ENCODE results near the gene TFF3. TPM values are rescaled to one million over a fixed set of nuclear protein-coding genes. Genes with fewer than 3 reads are reported as not detected.

Gene TFF3
- total RNA-seq, 1 donor from 2014 or later: 257 TPM

GRCh38 chr21:42287193-42288083 is 27.8 kb downstream of the TFF3 start:
- no peak for DNase-seq

- no peak for DNase-seq
Observed at GRCh38 chr21:42286416-42286815, 28.8 kb downstream of the TFF3 start.

DNA sequence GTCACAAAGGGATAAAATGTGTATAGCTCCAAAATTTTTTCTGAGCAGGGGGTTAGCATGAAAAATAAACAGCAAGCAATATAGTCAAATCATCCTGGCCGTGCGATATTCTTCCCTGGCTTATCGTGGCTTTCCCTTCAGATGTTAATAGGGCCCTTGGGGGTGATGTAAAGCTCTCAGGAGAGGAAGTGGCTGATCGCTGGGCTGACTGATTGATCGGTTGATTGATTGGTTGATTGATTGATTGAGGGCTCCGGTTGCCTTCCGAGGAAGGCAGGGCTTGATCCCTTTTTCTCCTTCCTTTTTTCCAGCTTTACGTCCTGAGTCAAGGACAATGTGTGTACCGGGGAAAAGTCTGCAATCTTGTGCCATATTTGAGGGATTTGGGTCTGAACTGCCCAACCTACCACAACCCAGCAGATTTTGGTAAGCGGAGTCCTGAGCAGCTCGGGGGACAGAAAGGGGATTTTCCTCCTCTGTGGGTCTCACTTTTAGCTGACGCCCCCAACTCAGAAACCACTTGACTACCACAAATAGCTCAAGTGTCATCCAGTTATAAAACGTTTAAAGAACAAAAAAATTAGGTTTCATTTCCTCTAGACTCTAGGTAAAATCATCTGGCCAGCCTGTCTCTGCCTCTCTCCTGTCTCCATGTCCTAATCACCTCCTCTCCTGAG is 29.5 kb downstream of the TFF3 start:
- no peak for DNase-seq

- DNase-seq: no peak
Observed at GRCh38 chr21:42282715-42283114, 32.5 kb downstream of the TFF3 start.

- no peak for DNase-seq
Observed at GRCh38 chr21:42282021-42282420, 33.2 kb downstream of the TFF3 start.

DNA sequence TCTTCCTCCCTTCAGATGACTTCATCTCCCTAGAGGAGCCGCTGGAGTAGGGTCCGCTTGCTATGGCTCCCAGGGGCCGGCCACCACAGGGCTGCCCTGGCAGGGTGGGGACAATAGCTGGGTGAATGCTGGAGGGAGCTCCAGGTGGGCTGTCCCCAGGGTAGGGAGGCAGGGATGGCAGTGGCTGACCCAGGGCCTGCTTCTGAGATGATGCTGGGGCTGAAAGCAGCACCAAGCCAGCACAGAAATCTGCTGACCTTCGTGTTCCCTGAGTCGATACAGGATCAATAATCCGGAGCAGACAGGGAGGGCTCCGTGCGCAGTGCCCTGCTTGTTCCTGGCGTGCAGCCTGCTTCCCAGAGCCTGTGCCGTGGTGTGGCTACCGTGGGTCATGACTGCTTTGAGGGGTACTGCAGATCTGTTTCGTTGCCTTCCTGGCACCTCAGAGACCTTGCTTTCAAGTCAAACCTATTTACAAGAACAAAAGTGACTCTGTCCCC is 34.0 kb downstream of the TFF3 start:
- no peak for DNase-seq

DNA sequence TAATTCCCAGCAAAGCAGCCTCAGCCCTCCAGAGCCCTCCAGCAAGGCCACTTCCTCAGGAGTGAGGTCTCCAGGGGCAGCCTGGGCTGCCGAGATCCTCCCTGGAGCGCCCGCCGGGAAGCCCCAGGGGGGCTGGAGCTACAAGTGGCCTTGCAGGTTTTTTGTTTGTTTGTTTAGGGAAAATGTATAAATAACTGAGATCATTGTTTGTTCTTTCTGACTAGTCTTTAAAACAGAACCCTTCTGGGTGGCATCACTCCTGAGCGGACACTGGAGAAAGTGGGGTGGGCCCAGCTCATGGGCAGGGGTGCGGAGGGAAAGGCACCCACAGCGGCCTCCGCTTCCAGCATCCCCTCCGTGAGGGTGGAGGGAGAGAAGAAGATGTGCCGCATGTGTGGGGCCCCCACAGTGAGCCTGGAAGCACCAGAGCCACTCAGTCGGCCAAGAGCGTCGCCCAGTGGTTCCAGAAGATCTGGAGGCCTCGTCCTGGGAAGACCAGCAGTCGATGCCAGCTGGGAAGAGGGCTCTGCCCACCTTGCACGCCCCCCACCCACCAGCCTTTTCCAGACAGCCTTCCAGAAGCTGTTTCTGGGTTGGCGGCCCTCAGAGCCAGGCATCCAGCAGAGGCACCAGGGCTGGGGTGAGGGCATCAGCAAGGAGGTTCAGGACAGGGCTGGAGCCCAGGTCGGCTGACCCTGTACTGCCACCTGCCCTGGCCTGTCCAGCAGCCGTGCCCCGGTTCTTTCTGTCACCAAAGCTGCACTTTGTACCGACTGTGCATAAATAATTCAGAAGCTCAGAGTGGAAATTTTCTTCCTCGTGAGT is 34.6 kb downstream of the TFF3 start:
- DNase-seq: no peak

- no peak for DNase-seq
Observed at GRCh38 chr21:42279888-42280287, 35.3 kb downstream of the TFF3 start.

GRCh38 chr21:42279341-42279871 is 35.8 kb downstream of the TFF3 start:
- DNase-seq: no peak

DNA sequence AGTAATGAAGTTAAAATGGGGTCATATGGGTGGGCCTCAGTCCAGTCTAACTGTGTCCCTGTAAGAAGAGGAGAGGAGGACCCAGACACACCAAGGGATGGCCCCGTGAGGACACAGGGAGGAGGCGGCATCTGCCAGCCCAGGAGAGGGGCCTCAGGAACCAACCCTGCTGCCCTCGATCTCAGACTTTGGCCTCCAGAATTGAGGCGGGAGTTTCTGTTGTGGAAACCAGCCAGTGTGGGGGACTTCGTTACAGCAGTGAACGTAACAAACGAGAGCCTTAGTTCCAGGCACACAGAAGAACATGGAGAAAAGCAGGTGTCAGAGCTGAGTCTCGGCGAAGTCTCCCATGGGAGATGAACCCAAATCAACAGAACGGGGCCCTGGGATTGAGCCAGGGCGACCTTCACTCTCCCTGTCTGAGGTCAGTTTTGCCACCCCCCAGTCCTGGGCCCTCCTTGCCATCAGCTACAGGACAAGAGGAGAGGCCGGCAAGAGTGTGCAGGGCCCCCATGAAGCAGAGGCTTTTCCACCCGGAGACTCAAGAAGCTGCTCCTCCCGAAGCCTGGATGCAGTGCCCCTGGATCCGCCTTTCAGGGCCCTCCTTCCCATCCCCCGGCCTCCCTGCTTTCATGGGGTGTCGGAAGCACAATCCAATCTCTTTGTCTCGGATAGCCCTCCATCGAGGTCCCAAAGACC is 36.6 kb downstream of the TFF3 start:
- no peak for DNase-seq

DNA sequence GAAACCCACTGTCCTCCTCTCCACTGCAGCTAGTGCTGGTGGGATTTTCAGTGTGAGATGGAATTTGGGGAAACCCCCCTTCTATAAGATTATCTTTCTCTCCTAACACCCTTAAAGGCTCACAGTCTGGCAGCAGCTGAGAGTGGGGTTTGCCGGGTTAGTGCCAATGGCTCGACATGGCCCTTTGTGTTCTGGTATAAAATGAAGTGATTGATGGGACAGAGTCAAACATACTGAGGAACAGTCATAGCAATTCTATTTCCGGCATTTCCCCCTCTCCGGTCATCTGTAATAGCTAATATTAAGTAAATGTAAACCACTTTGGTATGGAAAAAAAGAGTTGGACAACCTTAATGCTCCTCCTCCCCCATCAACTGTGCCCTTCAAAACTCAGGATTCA is 37.6 kb downstream of the TFF3 start:
- DNase-seq: peak; percentile 73

GRCh38 chr21:42276526-42277154 is 38.6 kb downstream of the TFF3 start:
- peak; percentile 23 for DNase-seq

GRCh38 chr21:42276076-42276475 is 39.1 kb downstream of the TFF3 start:
- DNase-seq: no peak

DNA sequence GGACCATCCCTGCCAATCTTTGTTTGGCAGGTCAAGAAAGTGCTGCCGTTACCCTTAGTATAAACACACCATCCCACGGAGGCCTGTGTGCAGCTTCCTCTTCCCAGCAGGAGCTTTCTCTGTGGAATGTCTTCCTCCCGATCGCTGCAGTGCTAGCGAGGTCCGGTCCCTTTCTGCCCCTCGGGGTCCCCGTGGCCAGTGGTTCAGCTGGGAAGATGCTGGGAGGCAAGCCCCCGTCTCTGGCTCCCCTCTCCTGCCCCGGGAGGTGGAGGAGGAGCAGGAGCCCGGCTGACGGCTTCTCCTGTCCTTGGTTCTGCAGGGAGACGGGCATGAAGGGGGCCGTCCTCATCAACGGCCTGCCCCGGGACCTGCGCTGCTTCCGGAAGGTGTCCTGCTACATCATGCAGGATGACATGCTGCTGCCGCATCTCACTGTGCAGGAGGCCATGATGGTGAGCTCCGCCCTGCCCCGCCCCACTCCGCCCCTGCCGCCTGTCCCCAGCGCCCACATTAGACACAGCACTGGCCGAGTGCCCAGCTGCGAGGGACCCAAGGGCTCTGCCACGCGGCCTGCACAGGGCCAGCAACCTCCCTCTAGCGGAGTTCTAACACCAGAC is 42.1 kb downstream of the TFF3 start:
- no peak for DNase-seq

- DNase-seq: no peak
Observed at GRCh38 chr21:42272109-42272962, 42.9 kb downstream of the TFF3 start.

- no peak for DNase-seq
Observed at GRCh38 chr21:42271065-42271464, 44.1 kb downstream of the TFF3 start.

GRCh38 chr21:42269386-42269785 is 45.8 kb downstream of the TFF3 start:
- DNase-seq: peak; percentile 16

DNA sequence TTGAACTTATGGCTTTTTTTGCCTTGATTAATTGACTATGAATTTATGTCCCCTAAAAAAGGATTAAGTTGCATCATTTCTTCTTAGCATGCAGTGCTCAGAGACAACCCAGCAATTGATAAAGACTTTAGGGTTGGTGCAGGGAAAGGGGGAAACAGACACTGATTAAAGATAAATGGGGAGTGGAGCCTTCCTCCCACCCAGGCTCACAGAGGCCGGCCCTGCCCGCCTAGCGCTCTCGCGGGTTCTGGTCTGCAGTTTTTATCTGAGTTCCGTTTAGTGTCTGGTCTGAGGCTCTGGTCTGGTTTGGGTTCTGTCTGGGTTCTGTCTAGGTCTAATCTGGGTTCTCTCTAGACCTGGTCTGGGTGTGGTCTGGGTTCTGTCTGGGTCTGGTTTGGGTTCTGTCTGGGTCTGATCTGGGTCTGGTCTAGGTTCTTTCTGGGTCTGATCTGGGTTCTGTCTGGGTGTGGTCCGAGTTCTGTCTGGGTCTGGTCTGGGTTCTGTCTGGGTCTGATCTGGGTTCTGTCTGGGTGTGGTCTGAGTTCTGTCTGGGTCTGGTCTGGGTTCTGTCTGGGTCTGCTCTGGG is 48.1 kb downstream of the TFF3 start:
- no peak for DNase-seq

DNA sequence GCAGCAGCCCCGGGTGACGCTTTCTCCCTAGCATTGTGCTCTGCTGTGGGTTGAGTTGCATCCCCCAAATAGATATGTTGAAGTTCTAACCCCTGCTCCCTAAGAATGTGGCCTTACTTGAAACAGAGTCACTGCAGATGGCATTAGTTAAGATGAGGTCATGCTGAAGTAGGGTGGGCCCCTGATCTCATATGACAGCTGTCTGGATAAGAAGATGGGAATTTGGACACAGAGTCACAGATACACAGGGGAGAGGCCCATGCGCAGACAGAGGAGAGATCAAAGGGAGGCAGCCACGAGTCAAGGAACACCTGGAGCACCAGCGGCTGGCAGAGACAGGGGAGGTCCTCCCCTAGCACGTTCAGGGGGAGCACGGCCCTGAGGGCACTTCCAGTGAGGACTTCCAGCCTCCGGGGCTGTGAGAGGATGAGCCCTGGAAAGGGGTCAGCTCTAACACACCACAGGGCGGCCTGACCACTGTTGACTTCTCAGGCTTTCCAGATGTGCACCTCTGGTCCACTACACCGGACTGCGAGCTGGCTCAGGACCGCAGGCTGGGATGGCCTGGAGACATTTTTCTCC is 49.9 kb downstream of the TFF3 start:
- no peak for DNase-seq
